ENCODE results near the gene VPS18.
"Not testable (repeated sequence)": the region's sequence is repeated elsewhere in the genome, so short reads cannot be mapped to it uniquely, and the experiment has no call there.

The VPS18 gene, protein sequence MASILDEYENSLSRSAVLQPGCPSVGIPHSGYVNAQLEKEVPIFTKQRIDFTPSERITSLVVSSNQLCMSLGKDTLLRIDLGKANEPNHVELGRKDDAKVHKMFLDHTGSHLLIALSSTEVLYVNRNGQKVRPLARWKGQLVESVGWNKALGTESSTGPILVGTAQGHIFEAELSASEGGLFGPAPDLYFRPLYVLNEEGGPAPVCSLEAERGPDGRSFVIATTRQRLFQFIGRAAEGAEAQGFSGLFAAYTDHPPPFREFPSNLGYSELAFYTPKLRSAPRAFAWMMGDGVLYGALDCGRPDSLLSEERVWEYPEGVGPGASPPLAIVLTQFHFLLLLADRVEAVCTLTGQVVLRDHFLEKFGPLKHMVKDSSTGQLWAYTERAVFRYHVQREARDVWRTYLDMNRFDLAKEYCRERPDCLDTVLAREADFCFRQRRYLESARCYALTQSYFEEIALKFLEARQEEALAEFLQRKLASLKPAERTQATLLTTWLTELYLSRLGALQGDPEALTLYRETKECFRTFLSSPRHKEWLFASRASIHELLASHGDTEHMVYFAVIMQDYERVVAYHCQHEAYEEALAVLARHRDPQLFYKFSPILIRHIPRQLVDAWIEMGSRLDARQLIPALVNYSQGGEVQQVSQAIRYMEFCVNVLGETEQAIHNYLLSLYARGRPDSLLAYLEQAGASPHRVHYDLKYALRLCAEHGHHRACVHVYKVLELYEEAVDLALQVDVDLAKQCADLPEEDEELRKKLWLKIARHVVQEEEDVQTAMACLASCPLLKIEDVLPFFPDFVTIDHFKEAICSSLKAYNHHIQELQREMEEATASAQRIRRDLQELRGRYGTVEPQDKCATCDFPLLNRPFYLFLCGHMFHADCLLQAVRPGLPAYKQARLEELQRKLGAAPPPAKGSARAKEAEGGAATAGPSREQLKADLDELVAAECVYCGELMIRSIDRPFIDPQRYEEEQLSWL
- total RNA-seq, result 32.6 to 60.6 reads per million in 2 donors

DNA sequence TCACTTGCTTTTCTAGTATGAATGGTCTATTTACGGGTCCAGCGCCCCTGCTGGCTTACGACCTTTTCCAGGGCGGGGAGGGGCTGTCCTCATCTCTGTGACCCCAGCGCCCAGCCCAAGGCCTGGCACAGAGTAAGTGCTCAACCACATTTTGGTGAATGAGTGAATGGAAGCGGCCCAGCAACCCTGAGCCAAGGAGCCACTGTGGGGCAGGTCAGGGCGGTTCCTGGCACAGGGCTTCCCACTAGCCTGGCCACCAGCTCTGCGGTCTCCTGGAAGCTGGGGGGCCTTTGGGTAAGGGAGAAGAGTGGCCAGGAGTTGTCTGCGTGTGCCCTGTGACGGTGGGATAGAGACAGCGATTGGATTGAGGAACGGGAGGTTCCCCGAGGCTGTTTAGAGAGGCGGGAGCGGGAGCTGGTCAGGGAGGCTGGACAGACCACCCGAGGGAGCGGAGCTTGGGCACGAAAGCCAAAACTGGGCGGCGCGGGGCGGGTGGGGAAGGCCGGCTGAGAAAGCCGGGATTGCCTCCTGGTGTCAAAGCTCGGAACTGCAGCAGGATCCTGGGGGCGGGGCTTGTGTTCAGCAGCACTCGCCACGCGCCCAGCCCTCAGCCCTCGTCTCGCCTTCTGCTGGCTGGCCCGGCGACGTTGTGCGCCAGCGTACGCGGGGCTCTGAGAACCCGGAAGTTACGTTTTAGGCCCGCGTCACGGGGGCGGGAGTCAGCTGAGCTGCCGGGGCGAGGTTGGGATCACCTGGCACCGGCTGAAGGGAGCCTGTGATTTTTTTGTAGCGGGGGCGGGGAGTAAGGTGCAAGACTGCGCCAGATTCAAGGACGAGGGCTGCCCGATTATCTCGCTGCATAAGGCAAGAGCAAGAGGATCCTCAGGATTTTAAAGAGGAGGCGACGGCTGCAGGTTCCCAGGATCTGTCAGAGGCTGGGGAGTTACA, at the start of gene VPS18:
Gene VPS18, plus strand, starts transcription at position 718 of the 948 bp plus-strand sequence. CDS start 319 bp downstream, outside the sequence.
- peak; percentile 99 for DNase-seq

GRCh38 chr15:40844696-40845030, 49.6 kb upstream of the VPS18 start:
- DNase-seq, result peak; percentile 5

- DNase-seq, result no peak
These were observed 49.2 kb upstream of the VPS18 start for GRCh38 chr15:40845036-40845435.

- no peak for DNase-seq
These were observed 48.6 kb upstream of the VPS18 start for GRCh38 chr15:40845511-40846284.

- DNase-seq, result no peak
These were observed 47.4 kb upstream of the VPS18 start for GRCh38 chr15:40846841-40847222.

DNA sequence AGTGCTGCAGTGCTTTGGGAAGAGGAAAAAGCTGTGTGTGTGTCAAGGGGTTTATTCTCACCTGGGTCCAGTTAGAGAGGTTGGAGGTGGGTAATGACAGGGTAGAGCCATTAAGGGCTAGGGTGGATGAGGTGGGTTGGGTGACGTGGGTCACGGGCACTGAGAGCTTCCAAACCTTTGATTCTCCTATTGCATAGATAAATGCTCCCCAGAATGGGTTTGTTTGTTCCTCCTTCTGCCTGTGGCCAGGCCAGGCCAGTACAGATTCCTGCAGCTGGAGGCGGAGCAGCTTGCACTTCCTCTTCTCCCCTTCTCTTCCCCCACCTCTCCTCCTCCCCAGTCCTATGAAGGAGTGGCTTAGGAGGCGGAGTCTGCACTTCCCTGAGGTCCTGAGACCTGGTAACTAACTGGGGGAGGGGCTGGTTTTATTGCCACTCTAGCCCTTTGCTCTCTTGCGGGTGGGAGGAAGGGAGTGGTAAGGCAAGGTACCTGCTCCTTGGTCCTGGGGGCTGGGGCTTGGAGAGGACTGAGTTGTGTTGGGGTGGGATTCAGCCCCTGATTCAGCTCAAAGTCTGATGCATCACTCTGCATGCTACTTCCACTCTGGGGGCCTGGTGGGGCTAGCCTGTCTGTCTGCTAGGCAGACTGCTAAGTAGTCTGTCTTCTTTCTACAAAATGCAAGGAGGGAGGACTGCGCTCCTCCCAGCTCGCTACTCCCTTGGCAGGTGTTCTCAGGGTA, 46.9 kb upstream of the VPS18 start:
- no peak for DNase-seq

- no peak for DNase-seq
These were observed 43.6 kb upstream of the VPS18 start for GRCh38 chr15:40850576-40851112.

DNA sequence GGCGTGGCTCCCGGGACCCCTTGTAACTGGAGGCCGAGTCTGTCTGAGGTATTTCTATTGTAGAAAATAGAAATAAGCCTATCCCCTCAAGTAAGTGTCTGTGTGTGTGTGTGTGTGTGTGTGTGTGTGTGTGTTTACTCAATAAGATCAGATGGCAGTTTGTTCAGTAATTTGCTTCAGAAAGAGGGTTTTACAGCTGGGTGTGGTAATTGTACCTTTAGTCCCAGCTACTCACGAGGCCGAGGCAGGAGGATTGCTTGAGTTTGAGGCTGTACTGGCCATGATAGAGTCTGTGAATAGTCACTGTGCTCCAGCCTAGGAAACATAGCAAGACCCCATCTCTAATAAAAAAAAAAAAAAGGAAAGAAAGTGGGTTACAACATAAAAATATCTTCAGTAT, 41.7 kb upstream of the VPS18 start:
- no peak for DNase-seq

- no peak for DNase-seq
These were observed 40.9 kb upstream of the VPS18 start for GRCh38 chr15:40853241-40853890.

GRCh38 chr15:40854161-40854560, 40.1 kb upstream of the VPS18 start:
- DNase-seq, result no peak

GRCh38 chr15:40855706-40856234, 38.5 kb upstream of the VPS18 start:
- no peak for DNase-seq

- no peak for DNase-seq
These were observed 37.5 kb upstream of the VPS18 start for GRCh38 chr15:40856746-40857145.

- peak; percentile 78 for DNase-seq
These were observed 36.5 kb upstream of the VPS18 start for GRCh38 chr15:40857601-40858341.

DNA sequence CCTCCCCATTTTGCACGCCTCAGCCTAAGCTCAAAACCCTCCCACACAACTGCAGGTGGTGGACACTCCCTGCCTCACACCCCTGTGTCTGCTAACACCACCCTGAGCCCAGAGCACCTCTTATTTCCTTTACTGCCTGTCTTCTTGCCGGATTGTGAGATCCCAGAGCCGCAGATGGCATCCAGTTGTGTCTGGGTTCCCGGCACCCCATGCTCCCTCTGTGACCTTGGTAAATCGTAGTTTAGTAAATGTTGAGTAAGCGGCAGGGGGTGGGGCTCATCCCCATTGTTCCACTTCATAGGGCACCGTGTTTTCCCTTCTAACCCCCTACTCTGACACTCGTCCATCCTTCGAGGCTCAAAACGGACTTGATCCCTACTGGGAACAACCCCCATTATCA, 35.5 kb upstream of the VPS18 start:
- DNase-seq, result no peak

DNA sequence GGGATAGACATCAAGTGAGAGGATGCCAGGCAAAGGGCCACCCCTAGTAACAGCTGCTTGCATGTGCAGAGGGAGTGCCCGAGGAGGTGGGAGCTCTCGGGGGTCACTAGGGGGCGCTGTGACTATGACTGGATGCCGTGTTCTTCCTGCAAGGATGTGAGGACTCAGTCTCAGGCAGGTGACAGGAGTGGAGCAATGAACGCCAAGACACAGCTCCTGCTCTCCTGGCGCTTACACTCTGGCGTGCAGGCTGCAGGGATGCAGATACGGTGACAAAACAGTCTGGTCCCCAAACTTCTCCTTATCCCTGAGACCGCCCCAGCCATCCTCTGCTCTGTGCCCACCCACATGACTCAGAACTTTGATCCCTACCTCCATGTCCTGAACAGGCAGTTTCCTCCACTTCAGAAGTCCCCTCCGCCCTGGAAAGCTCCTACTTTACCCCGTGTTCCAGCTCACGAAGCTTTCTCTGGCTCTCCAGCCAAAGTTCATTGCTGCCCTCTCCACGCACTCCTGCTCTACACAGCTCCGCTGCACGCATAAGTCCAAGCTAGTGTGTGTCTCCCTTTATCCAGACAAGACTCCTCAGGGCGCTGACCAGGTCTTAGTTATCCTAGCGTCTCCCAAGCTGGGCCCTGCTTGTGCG, 34.9 kb upstream of the VPS18 start:
- DNase-seq, result peak; percentile 84

DNA sequence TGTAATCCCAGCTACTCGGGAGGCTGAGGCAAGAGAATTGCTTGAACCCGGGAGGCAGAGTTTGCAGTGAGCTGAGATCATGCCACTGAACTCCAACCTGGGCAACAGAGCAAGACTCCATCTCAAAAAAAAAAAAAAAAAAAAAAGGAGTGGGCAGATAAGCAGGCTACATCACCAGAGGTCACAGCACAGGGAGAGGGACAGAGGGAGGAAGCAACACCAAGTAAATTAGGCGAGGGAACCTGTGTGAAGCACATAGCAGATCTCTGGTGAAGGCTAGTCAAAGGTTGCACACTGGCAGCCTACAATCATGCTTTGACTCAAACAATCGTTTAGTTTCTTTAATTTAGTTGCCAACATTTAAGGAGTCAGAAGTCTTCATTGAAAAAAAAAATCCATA, 33.1 kb upstream of the VPS18 start:
- not testable (repeated sequence) for DNase-seq

DNA sequence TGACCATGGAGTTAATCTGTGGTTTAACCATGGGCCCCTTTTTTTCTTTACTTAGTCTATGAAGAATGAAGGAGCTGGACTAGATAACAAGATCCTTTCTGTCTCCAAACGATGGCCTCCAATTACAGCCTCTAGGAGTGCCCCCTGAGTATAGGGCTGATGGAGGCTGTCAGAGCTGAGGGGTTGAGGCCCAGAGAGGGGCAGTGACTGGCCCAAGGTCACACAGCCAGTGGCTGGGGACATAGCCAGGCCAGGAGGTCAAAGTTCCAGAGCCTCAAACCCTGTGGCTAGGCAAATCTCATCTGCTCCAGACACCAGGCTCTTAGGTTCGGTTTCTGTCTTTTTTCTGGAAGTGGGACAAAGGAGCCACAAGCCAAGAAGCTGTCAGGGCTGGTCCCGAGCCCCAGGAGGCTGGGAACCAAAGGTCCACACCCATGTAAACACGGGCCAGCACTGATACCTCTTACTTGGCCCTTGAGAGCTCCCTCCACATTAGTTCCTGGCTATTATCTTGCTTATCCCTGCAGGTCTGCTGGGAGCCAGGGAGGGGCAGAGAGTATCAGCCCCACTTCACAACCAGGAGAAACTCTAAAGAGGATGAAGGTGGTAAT, 30.5 kb upstream of the VPS18 start:
- no peak for DNase-seq

GRCh38 chr15:40867199-40867598, 27.1 kb upstream of the VPS18 start:
- DNase-seq, result no peak

All from T-helper 9 cell (primary cell).